GM23248 (cell line): ENCODE measurements around the gene CTDP1. TPM values are rescaled to one million over a fixed set of nuclear protein-coding genes. Genes with fewer than 3 reads are reported as not detected.

Experiments used
- DNase-seq: peaks from one replicate; pipeline ENCODE4 v3.0.0-alpha.2; 2015
- H2AFZ ChIP-seq: fragments of 200-600 bp; sonication (generic); 2 replicates; pipeline ENCODE4 v1.6.1; 2016; ENCODE audit warnings: antibody characterized with exemption
- H3F3A ChIP-seq: fragments of 200-600 bp; sonication (generic); 2 replicates; pipeline ENCODE4 v1.6.1; 2016; ENCODE audit warnings: mild to moderate bottlenecking, antibody characterized with exemption, mixed run types; ENCODE audit not compliant: insufficient read depth
- H3K27ac ChIP-seq: fragments of 200-600 bp; sonication (generic); 2 replicates; pipeline ENCODE4 v1.5.1; 2016; ENCODE audit warnings: mild to moderate bottlenecking
- H3K27me3 ChIP-seq: fragments of 200-600 bp; sonication (generic); replicated peaks from 2 replicates; pipeline ENCODE4 v1.6.1; 2016; ENCODE audit warnings: mild to moderate bottlenecking; ENCODE audit not compliant: insufficient read depth
- H3K36me3 ChIP-seq: fragments of 200-600 bp; sonication (generic); 2 replicates; pipeline ENCODE4 v1.6.1; 2016; ENCODE audit warnings: low read depth, mild to moderate bottlenecking
- H3K4me1 ChIP-seq: fragments of 200-600 bp; sonication (generic); 2 replicates; pipeline ENCODE4 v1.6.1; 2016; ENCODE audit warnings: mild to moderate bottlenecking; ENCODE audit not compliant: insufficient read depth
- H3K4me2 ChIP-seq: fragments of 200-600 bp; sonication (generic); one replicate; pipeline ENCODE4 v1.6.1; 2016; ENCODE audit warnings: mild to moderate bottlenecking; ENCODE audit not compliant: unreplicated experiment
- H3K4me3 ChIP-seq: fragments of 200-600 bp; sonication (generic); 2 replicates; pipeline ENCODE4 v1.5.1; 2016; ENCODE audit warnings: mild to moderate bottlenecking
- H3K79me2 ChIP-seq: fragments of 200-600 bp; sonication (generic); 2 replicates; pipeline ENCODE4 v1.6.1; 2016; ENCODE audit warnings: mild to moderate bottlenecking; ENCODE audit not compliant: insufficient read depth
- H3K9ac ChIP-seq: fragments of 200-600 bp; sonication (generic); 2 replicates; pipeline ENCODE4 v1.6.1; 2016; ENCODE audit warnings: mild to moderate bottlenecking
- H3K9me2 ChIP-seq: fragments of 200-600 bp; sonication (generic); 2 replicates; pipeline ENCODE4 v1.6.1; 2016; ENCODE audit warnings: mixed run types, mild to moderate bottlenecking, moderate library complexity; ENCODE audit not compliant: insufficient read depth
- H3K9me3 ChIP-seq: fragments of 200-600 bp; sonication (generic); one replicate; pipeline ENCODE4 v1.6.1; 2017; ENCODE audit warnings: low read depth
- H4K20me1 ChIP-seq: fragments of 200-600 bp; sonication (generic); 2 replicates; pipeline ENCODE4 v1.6.0; 2016; ENCODE audit not compliant: insufficient read depth
- EZH2 ChIP-seq: fragments of 200-600 bp; sonication (generic); IDR thresholded peaks from 2 replicates; pipeline ENCODE4 v1.6.1; 2018; ENCODE audit warnings: antibody characterized with exemption, mild to moderate bottlenecking; ENCODE audit not compliant: insufficient read depth, poor library complexity, severe bottlenecking
- EZH2phosphoT487 ChIP-seq: fragments of 200-600 bp; sonication (generic); IDR thresholded peaks from 2 replicates; pipeline ENCODE4 v1.6.1; 2018; ENCODE audit warnings: antibody characterized with exemption, moderate library complexity, mild to moderate bottlenecking, low read depth; ENCODE audit not compliant: insufficient read depth
- WGBS, 2 experiments: methylation state at CpG; one replicate each; pipeline ENCODE4 v1.1.6; 2015 to 2017; ENCODE audit warnings: low lambda C conversion rate in 2 of 2, low coverage in 1 of 2; ENCODE audit errors: missing lambda C conversion rate in 2 of 2; 5-methylcytosine and 5-hydroxymethylcytosine counted together
- in situ Hi-C: fragments of 300-500 bp; cut with MboI; formaldehyde crosslinking; loops from 2 replicates; pipeline ENCODE4 v1.15.0; 2020
- polyA plus RNA-seq: library from polyadenylated mRNA; unstranded; fragments of >200 nt; fragmentation: Nextera tagmentation; extraction: Ambion mirVana; gene quantifications from 2 replicates; pipeline ENCODE4 v1.2.1, GENCODE V29; 2016
- total RNA-seq: library from RNA; depleted of rRNA; stranded (reverse); fragments of >200 nt; shearing (Covaris generic); gene quantifications from 2 replicates; pipeline ENCODE4 v1.2.3, GENCODE V29; 2014

Gene CTDP1
- total and polyA plus RNA-seq, 2 experiments from 2014 or later = 6.7 to 26.0 TPM

DNA sequence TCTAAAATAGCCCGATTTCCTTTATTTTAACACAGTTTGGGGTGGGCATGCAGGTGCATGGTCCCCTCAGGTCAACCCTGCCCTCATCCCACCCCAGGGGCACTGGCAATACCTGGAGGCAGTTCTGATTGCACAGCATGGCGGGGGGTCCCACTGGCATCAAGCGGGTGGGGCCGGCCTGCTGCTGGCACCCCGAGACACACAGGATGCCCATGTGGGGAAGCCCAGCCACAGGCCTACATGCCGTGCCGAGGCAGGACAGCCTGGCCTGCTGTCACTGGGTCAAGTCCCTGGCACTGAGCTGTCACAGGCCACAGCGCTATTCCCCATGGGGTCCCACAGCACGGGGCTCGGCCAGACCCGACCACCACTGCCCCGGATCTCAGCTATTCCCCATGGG is 106.2 kb downstream of the CTDP1 start:
- 65 to 72% methylated on average over 9 to 11 of the region's 12 CpGs for WGBS, 2 experiments
- Histone ChIP-seq H3K9me3 (no peaks in the 10 kb centered on the region), H3K4me1 (peaks cover under 1% of the 10 kb centered on the region; the same call in 1 of the 2 replicates), H3K4me2 (no peak overlapping the region), H3K27ac (no peak overlapping the region), H3K36me3 (no peaks in the 10 kb centered on the region), H3K9ac (no peak overlapping the region), H3F3A (peaks cover under 1% of the 10 kb centered on the region), H3K9me2 (no peaks in the 10 kb centered on the region), H4K20me1 (no peaks in the 10 kb centered on the region), H3K79me2 (no peaks in the 10 kb centered on the region), H3K27me3 (peaks cover 22% of the 10 kb centered on the region), H2AFZ (no peak overlapping the region), H3K4me3 (no peak overlapping the region)
- DNase-seq = no peak
- in situ Hi-C loops = no loop called here
- TF ChIP-seq EZH2 = no peak
- no peak for TF ChIP-seq EZH2phosphoT487

DNA sequence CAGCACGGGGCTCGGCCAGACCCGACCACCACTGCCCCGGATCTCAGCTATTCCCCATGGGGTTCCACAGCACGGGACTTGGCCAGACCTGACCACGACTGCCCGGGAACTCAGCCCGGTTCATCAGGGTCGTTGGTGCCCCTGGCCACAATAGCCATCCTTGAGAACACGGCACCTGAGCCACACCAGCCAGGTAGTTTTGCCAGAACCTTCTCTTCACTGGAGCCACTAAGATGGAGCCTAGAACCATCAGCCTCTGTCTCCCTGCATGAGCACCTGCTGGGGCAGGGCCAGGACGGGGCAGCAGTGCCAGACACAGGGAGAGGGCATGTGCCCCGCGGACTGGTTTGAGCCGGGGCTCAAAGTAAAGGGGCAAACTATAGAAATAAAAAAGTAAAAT is 106.7 kb downstream of the CTDP1 start:
- H3K79me2 ChIP-seq = no peaks in the 10 kb centered on the region
- no peaks in the 10 kb centered on the region for H3K9me2 ChIP-seq
- H4K20me1 ChIP-seq = no peaks in the 10 kb centered on the region
- H3K9ac ChIP-seq = no peak overlapping the region
- no peaks in the 10 kb centered on the region for H3K36me3 ChIP-seq
- H3K4me2 ChIP-seq = no peak overlapping the region
- peaks cover 5% of the 10 kb centered on the region for H3F3A ChIP-seq
- H3K4me3 ChIP-seq = no peak overlapping the region
- H2AFZ ChIP-seq = no peak overlapping the region
- peaks cover 22% of the 10 kb centered on the region for H3K27me3 ChIP-seq
- in situ Hi-C loops = no loop called here
- 78 to 82% methylated on average over 9 to 14 of the region's 14 CpGs for WGBS, 2 experiments
- H3K27ac ChIP-seq = no peak overlapping the region
- peaks cover 6% of the 10 kb centered on the region; the same call in 1 of the 2 replicates for H3K4me1 ChIP-seq
- TF ChIP-seq EZH2 (no peak), EZH2phosphoT487 (no peak)
- no peaks in the 10 kb centered on the region for H3K9me3 ChIP-seq
- no peak for DNase-seq

DNA sequence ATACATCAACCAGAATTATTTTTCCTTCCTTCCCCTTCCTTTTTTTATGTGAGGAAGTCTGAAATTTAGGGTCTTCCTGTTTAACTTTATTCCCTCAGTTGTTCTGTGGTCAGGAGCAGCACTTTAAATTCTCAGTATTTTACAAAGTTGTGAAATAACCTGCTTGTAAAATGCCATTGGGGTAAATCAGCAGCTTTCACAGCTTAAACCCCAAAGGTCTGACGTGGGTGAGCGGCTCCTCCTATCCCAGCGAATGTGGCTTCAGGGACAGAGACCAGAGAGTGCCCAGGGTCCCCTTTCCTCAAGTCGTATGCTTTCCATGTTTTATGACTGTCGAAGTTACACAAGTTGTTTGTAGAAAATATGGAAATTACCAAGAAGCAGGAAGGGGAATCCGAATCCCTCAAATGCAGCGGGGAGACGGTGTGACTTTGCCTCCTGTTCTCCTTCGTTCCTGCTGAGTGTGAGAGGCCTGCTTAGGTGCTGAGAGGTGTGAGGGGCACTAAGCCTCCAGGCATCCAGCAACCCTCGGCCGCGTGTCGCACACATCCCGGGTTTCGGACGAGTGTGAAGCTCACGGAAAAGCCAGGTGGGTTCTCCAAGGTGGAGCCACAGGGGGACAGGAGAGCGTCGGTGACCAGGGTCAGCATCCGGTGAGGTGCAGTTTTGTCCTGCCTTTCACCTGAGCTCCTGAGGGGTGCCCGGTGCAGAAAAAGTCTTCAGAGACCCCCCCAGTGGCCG is 107.4 kb downstream of the CTDP1 start:
- Histone ChIP-seq H3K9ac (no peak overlapping the region), H3K9me3 (no peaks in the 10 kb centered on the region), H4K20me1 (no peaks in the 10 kb centered on the region), H3K4me3 (no peak overlapping the region), H3K27me3 (peaks cover 22% of the 10 kb centered on the region), H3K79me2 (no peaks in the 10 kb centered on the region), H3K9me2 (no peaks in the 10 kb centered on the region), H3K27ac (no peak overlapping the region), H2AFZ (no peak overlapping the region), H3K4me1 (peaks cover 12% of the 10 kb centered on the region; the same call in 1 of the 2 replicates), H3K36me3 (no peaks in the 10 kb centered on the region), H3K4me2 (no peak overlapping the region), H3F3A (peaks cover 11% of the 10 kb centered on the region)
- TF ChIP-seq EZH2 = no peak
- TF ChIP-seq EZH2phosphoT487 = no peak
- DNase-seq = peak; percentile 59
- 55 to 72% methylated on average over 17 to 22 of the region's 22 CpGs for WGBS, 2 experiments
- in situ Hi-C loops = no loop called here

DNA sequence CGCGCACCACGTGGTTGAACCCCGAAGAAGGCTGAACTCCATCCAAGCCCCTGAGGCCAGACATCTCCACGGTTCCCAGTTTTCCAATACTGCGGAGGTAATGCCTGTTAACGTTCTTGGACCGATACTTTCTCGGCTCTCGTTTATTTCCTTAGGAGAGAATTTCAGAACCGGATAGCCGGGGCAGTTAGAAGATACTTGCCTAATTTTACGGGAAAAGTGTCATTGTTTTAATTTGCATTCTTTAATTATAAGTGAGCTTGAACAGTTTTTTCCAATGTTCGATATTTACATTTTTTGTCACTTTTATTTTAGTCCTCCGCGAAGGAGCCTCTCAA is 107.9 kb downstream of the CTDP1 start:
- Histone ChIP-seq H3K4me2 (peak overlapping the region; percentile 22), H3K9ac (no peak overlapping the region), H3F3A (peaks cover 14% of the 10 kb centered on the region), H2AFZ (peak overlapping the region; percentile 43), H3K9me3 (no peaks in the 10 kb centered on the region), H3K9me2 (no peaks in the 10 kb centered on the region), H3K4me1 (peaks cover 14% of the 10 kb centered on the region; the same call in 1 of the 2 replicates), H3K79me2 (no peaks in the 10 kb centered on the region), H3K36me3 (no peaks in the 10 kb centered on the region), H4K20me1 (no peaks in the 10 kb centered on the region), H3K4me3 (0 out of 2 replicates have a peak overlapping the region, but pooled peaks have one; percentile 27), H3K27me3 (peaks cover 22% of the 10 kb centered on the region), H3K27ac (no peak overlapping the region)
- WGBS, 2 experiments = 71 to 73% methylated on average over 14 to 16 of the region's 16 CpGs
- no peak; the same call in 1 of the 2 replicates for TF ChIP-seq EZH2phosphoT487
- TF ChIP-seq EZH2 = peak; percentile 67
- DNase-seq = no peak
- in situ Hi-C loops = no loop called here
